ENCODE measurements around the gene MAPK8. TPM values are rescaled to one million over a fixed set of nuclear protein-coding genes. Genes with fewer than 3 reads are reported as not detected.

MAPK8 gene
- polyA plus RNA-seq, 1 of the 3 experiments (the other 2 are of a cell fraction) = 26.4 TPM

DNA sequence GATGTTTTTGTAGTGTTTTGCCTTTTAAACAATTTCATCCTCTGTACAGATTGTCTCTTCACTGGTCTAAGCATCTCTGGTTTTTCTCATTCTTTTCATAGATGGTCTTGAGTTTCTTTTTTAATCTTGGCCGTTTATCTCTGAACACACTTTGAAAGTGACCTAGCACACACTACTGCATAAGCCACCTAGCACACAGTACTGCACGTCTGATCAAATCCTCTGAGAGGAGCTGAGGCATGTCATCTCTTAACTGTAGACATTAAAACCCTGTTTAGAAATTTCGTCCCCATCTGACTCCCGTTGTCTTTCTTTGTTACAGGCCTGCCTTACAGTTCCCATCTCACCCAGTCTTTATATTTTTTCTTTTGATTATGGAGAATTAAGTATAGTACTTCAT lies 100.2 kb downstream of the MAPK8 start:
- no peak overlapping the region for H3K9ac ChIP-seq
- H3K36me3 ChIP-seq (replicated peaks in 1 of 2; ENCODE audit: control insufficient read depth in 1 of 2, insufficient read depth in 2 of 2, low read length in 1 of 2) = peaks cover 22 to 45% of the 10 kb centered on the region in 2 experiments
- DNase-seq = no peak
- peaks cover 0 to 5% of the 10 kb centered on the region in 2 experiments; a peak in 3 of 4 replicates for H3K4me1 ChIP-seq (ENCODE audit: control insufficient read depth in 1 of 2, insufficient read depth in 2 of 2, low read depth in 1 of 2, low read length in 1 of 2)
- 98% methylated on average over 4 of the region's 4 CpGs for WGBS (ENCODE audit: low lambda C conversion rate)
- no peaks in the 10 kb centered on the region for H4K20me1 ChIP-seq (ENCODE audit: insufficient read depth)
- ChIA-PET CTCF (interaction anchor here (1.1 to 1.5 kb wide), 3 partner anchors 15 to 202 kb away, joined by 3 read pairs; no protein-coding TSS in a partner anchor), POLR2A (no interaction called here)
- H2AFZ ChIP-seq (ENCODE audit: low read depth) = no peak overlapping the region
- TF ChIP-seq ELF1 (IDR thresholded peaks at IDR 0.05) = no peak
- no peak for TF ChIP-seq CHD2 (IDR thresholded peaks at IDR 0.05; ENCODE audit: low read length, partially characterized antibody)
- TF ChIP-seq MXI1 (IDR thresholded peaks at IDR 0.05; ENCODE audit: low read depth, low read length) = no peak
- no peak for TF ChIP-seq SIN3A (IDR thresholded peaks at IDR 0.05; ENCODE audit: borderline replicate concordance, low read depth, low read length)
- no peak for TF ChIP-seq IRF3 (IDR thresholded peaks at IDR 0.05; ENCODE audit: low read depth, low read length)
- TF ChIP-seq YY1 (IDR thresholded peaks at IDR 0.05; ENCODE audit: low read depth) = no peak
- no peak for TF ChIP-seq TEAD4 (IDR thresholded peaks at IDR 0.05; ENCODE audit: borderline replicate concordance, insufficient read depth)
- TF ChIP-seq CTCF (IDR thresholded peaks at IDR 0.05) = no peak
- no peak for TF ChIP-seq EZH2phosphoT487 (IDR thresholded peaks at IDR 0.05; ENCODE audit: borderline replicate concordance, low read depth)
- TF ChIP-seq, protein P1, sequence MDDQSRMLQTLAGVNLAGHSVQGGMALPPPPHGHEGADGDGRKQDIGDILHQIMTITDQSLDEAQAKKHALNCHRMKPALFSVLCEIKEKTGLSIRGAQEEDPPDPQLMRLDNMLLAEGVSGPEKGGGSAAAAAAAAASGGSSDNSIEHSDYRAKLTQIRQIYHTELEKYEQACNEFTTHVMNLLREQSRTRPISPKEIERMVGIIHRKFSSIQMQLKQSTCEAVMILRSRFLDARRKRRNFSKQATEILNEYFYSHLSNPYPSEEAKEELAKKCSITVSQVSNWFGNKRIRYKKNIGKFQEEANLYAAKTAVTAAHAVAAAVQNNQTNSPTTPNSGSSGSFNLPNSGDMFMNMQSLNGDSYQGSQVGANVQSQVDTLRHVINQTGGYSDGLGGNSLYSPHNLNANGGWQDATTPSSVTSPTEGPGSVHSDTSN (IDR thresholded peaks at IDR 0.05) = no peak
- no peak for TF ChIP-seq RCOR1 (IDR thresholded peaks at IDR 0.05; ENCODE audit: low read length)
- TF ChIP-seq, protein P2, sequence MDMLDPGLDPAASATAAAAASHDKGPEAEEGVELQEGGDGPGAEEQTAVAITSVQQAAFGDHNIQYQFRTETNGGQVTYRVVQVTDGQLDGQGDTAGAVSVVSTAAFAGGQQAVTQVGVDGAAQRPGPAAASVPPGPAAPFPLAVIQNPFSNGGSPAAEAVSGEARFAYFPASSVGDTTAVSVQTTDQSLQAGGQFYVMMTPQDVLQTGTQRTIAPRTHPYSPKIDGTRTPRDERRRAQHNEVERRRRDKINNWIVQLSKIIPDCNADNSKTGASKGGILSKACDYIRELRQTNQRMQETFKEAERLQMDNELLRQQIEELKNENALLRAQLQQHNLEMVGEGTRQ (IDR thresholded peaks at IDR 0.05; ENCODE audit: borderline replicate concordance, low read depth, low read length) = no peak
- no peak for TF ChIP-seq FOXM1 (IDR thresholded peaks at IDR 0.05; ENCODE audit: low read depth)
- no peak for TF ChIP-seq EP300 (IDR thresholded peaks at IDR 0.05; ENCODE audit: borderline replicate concordance in 1 of 2, low read depth in 1 of 2, low read length in 1 of 2)
- TF ChIP-seq NRF1 (IDR thresholded peaks at IDR 0.05; ENCODE audit: low read depth, low read length) = no peak
- H3K4me3 ChIP-seq (ENCODE audit: low read depth in 2 of 2, low read length in 1 of 2) = no peak overlapping the region
- H3K27ac ChIP-seq (ENCODE audit: low read depth in 2 of 2, low read length in 1 of 2) = no peak overlapping the region
- peaks cover 4% of the 10 kb centered on the region for H3F3A ChIP-seq (replicated peaks; ENCODE audit: insufficient read depth)
- H3K27me3 ChIP-seq (ENCODE audit: insufficient read depth) = no peaks in the 10 kb centered on the region
- no peaks in the 10 kb centered on the region for H3K9me3 ChIP-seq
- H3K9me2 ChIP-seq = no peaks in the 10 kb centered on the region
- no peak overlapping the region for H3K4me2 ChIP-seq
- peaks cover 38% of the 10 kb centered on the region for H3K79me2 ChIP-seq (ENCODE audit: insufficient read depth)
